PFSK-1 (cell line): ENCODE measurements around the gene TNNT2.

ENCODE experiments used
- FOXP2 ChIP-seq: optimal IDR thresholded peaks from 2 replicates; pipeline ENCODE3; 2011; ENCODE audit warnings: borderline replicate concordance, control low read depth, inconsistent platforms; ENCODE audit not compliant: insufficient read depth; ENCODE audit errors: extremely low read length, extremely low read depth
- POLR2AphosphoS5 ChIP-seq: IDR thresholded peaks from 2 replicates; pipeline ENCODE4 v1.6.1; 2012; ENCODE audit warnings: low read depth, mild to moderate bottlenecking, control low read depth, low read length, moderate library complexity
- SIN3A ChIP-seq: IDR thresholded peaks from 2 replicates; pipeline ENCODE4 v1.6.1; 2012; ENCODE audit warnings: mild to moderate bottlenecking, low read length, moderate library complexity, borderline replicate concordance; ENCODE audit not compliant: insufficient read depth
- TAF1 ChIP-seq: IDR thresholded peaks from 2 replicates; pipeline ENCODE4 v1.6.1; 2012; ENCODE audit warnings: low read length, control low read depth, borderline replicate concordance; ENCODE audit not compliant: insufficient read depth
- TF ChIP-seq, protein P1 (sequence below), 2 experiments: IDR thresholded peaks; 2 replicates each; pipeline versions ENCODE4 v1.6.1 to v1.8.0; 2011 to 2012; ENCODE audit warnings: low read depth in 2 of 2, low read length in 2 of 2, control low read depth in 1 of 2, inconsistent platforms in 1 of 2, mild to moderate bottlenecking in 1 of 2, moderate library complexity in 1 of 2; ENCODE audit not compliant: insufficient read depth in 1 of 2

DNA sequence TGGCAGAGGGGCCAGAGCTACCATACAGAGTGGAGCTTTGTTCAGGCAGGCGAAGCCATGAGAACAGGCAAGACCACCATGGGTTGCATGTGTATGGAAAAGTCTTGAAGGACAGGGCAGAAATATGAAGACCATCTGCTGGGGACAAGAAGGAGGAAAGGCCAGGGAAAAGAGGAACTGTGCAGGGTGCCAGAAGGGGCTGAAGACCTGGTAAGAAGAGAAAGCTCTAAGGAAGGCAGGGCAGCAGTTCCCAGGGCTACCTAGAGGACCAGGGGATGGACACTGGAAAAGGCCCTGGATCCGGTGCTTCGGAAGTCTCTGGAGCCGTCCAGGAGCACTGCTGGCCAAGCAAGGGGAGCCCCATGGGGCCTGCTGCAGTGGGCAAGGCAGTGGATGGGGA, 50.8 kb downstream of the TNNT2 start:
- TF ChIP-seq TAF1 (no peak), POLR2AphosphoS5 (no peak), FOXP2 (no peak), SIN3A (no peak)
- TF ChIP-seq, protein P1, sequence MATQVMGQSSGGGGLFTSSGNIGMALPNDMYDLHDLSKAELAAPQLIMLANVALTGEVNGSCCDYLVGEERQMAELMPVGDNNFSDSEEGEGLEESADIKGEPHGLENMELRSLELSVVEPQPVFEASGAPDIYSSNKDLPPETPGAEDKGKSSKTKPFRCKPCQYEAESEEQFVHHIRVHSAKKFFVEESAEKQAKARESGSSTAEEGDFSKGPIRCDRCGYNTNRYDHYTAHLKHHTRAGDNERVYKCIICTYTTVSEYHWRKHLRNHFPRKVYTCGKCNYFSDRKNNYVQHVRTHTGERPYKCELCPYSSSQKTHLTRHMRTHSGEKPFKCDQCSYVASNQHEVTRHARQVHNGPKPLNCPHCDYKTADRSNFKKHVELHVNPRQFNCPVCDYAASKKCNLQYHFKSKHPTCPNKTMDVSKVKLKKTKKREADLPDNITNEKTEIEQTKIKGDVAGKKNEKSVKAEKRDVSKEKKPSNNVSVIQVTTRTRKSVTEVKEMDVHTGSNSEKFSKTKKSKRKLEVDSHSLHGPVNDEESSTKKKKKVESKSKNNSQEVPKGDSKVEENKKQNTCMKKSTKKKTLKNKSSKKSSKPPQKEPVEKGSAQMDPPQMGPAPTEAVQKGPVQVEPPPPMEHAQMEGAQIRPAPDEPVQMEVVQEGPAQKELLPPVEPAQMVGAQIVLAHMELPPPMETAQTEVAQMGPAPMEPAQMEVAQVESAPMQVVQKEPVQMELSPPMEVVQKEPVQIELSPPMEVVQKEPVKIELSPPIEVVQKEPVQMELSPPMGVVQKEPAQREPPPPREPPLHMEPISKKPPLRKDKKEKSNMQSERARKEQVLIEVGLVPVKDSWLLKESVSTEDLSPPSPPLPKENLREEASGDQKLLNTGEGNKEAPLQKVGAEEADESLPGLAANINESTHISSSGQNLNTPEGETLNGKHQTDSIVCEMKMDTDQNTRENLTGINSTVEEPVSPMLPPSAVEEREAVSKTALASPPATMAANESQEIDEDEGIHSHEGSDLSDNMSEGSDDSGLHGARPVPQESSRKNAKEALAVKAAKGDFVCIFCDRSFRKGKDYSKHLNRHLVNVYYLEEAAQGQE (IDR thresholded peaks at IDR 0.05; ENCODE audit: insufficient read depth in 1 of 2, low read depth in 2 of 2, low read length in 2 of 2), result no peak
